CD14-positive monocyte (primary cell): ENCODE measurements around the gene CHIT1. TPM values are rescaled to one million over a fixed set of nuclear protein-coding genes. Genes with fewer than 3 reads are reported as not detected.

ENCODE experiments used
- DNase-seq, 3 donors: peaks; one replicate each; pipeline ENCODE4 v3.0.0-alpha.2; 2011 to 2022
- H2AFZ ChIP-seq: 2 replicates; pipeline ENCODE4 v1.6.0; 2012; ENCODE audit warnings: mild to moderate bottlenecking, low read depth, low read length, inconsistent platforms; ENCODE audit not compliant: insufficient read depth, poor library complexity, severe bottlenecking
- H3K27ac ChIP-seq, 2 donors: 1 replicate in 1 of 2; 2 replicates in 1 of 2; pipeline ENCODE4 v1.5.1; 2012 to 2013; ENCODE audit warnings: low read length in 2 of 2, control low read depth in 1 of 2, inconsistent platforms in 1 of 2, low read depth in 1 of 2, mild to moderate bottlenecking in 1 of 2
- H3K27me3 ChIP-seq, 2 donors: one replicate each; pipeline versions ENCODE4 v1.6.0 to v1.6.1; 2011 to 2013; ENCODE audit warnings: low read length in 2 of 2; ENCODE audit not compliant: control insufficient read depth in 2 of 2, insufficient read depth in 2 of 2
- H3K36me3 ChIP-seq, 2 donors: replicated peaks in 1 of 2; 1 replicate in 1 of 2; 2 replicates in 1 of 2; pipeline versions ENCODE4 v1.5.1 to v1.6.1; 2012 to 2013; ENCODE audit warnings: low read length in 2 of 2, control low read depth in 1 of 2, inconsistent platforms in 1 of 2, mild to moderate bottlenecking in 1 of 2; ENCODE audit not compliant: insufficient read depth in 2 of 2, control insufficient read depth in 1 of 2
- H3K4me1 ChIP-seq, 2 donors: 1 replicate in 1 of 2; 2 replicates in 1 of 2; pipeline versions ENCODE4 v1.5.1 to v1.6.1; 2012 to 2013; ENCODE audit warnings: low read length in 2 of 2, control low read depth in 1 of 2, inconsistent platforms in 1 of 2, mild to moderate bottlenecking in 1 of 2, moderate library complexity in 1 of 2; ENCODE audit not compliant: insufficient read depth in 2 of 2, control insufficient read depth in 1 of 2
- H3K4me2 ChIP-seq: replicated peaks from 2 replicates; pipeline ENCODE3; 2012; ENCODE audit warnings: low read length, moderate library complexity, mild to moderate bottlenecking; ENCODE audit not compliant: poor library complexity, severe bottlenecking; ENCODE audit errors: extremely low read depth
- H3K4me3 ChIP-seq, 3 experiments: fragments of 200-600 bp in 1 of 3; sonication (generic) in 1 of 3; replicated peaks in 1 of 3; 1 replicate in 2 of 3; 2 replicates in 1 of 3; pipeline ENCODE4 v1.5.1; 2011 to 2013; ENCODE audit warnings: low read length in 3 of 3, mild to moderate bottlenecking in 3 of 3, control low read depth in 2 of 3, low read depth in 2 of 3, inconsistent platforms in 1 of 3, moderate library complexity in 1 of 3
- H3K79me2 ChIP-seq: 2 replicates; pipeline ENCODE4 v1.6.0; 2012; ENCODE audit warnings: mild to moderate bottlenecking, control low read depth, inconsistent platforms, low read length, moderate library complexity; ENCODE audit not compliant: insufficient read depth
- H3K9ac ChIP-seq: 2 replicates; pipeline ENCODE4 v1.6.0; 2017; ENCODE audit warnings: low read length, mild to moderate bottlenecking; ENCODE audit not compliant: insufficient read depth, poor library complexity, severe bottlenecking
- H3K9me3 ChIP-seq, 2 donors: replicated peaks in 1 of 2; 1 replicate in 1 of 2; 2 replicates in 1 of 2; pipeline versions ENCODE4 v1.5.1 to v1.6.1; 2012 to 2013; ENCODE audit warnings: low read length in 2 of 2, control low read depth in 1 of 2; ENCODE audit not compliant: control insufficient read depth in 1 of 2, insufficient read depth in 1 of 2
- H4K20me1 ChIP-seq: 2 replicates; pipeline ENCODE4 v1.6.0; 2012; ENCODE audit warnings: mild to moderate bottlenecking, low read length, control low read depth, moderate library complexity; ENCODE audit not compliant: insufficient read depth
- H3K27ac Mint-ChIP-seq, 7 donors: one replicate each; pipeline ENCODE4 v1.8.0; 2020; ENCODE audit warnings: mild to moderate bottlenecking in 7 of 7, mixed read lengths in 7 of 7, moderate library complexity in 6 of 7, inconsistent platforms in 2 of 7
- H3K27me3 Mint-ChIP-seq, 3 donors: one replicate each; pipeline ENCODE4 v1.8.0; 2021 to 2022; ENCODE audit warnings: low read depth in 3 of 3, mild to moderate bottlenecking in 3 of 3, mixed read lengths in 3 of 3, moderate library complexity in 3 of 3, inconsistent platforms in 1 of 3
- H3K36me3 Mint-ChIP-seq, 2 donors: one replicate each; pipeline ENCODE4 v1.8.0; 2020; ENCODE audit warnings: mixed read lengths in 2 of 2, inconsistent platforms in 1 of 2, mild to moderate bottlenecking in 1 of 2
- H3K4me1 Mint-ChIP-seq: one replicate; pipeline ENCODE4 v1.8.0; 2020; ENCODE audit warnings: mild to moderate bottlenecking, mixed read lengths
- H3K4me3 Mint-ChIP-seq, 2 donors: one replicate each; pipeline ENCODE4 v1.8.0; 2020; ENCODE audit warnings: mild to moderate bottlenecking in 2 of 2, mixed read lengths in 2 of 2, moderate library complexity in 1 of 2
- H3K9me3 Mint-ChIP-seq, 7 donors: one replicate each; pipeline ENCODE4 v1.8.0; 2020 to 2022; ENCODE audit warnings: mixed read lengths in 7 of 7, mild to moderate bottlenecking in 6 of 7, moderate library complexity in 6 of 7, inconsistent platforms in 2 of 7
- WGBS: methylation state at CpG from one replicate; pipeline ENCODE4 v1.1.5; 2013; ENCODE audit warnings: missing lambda C conversion rate; ENCODE audit not compliant: insufficient coverage; 5-methylcytosine and 5-hydroxymethylcytosine counted together
- intact Hi-C, 2 donors: fragments of 100-400 bp; cut with micrococcal nuclease; formaldehyde crosslinking; loops; one replicate each; pipeline versions ENCODE4 v1.15.0 to v1.15.1; 2023
- polyA plus RNA-seq, 3 donors: library from polyadenylated mRNA; depleted of rRNA in 1 of 3; unstranded in 2 of 3; stranded (reverse) in 1 of 3; fragments of 300-500 nt in 2 of 3; fragments of >200 nt in 1 of 3; fragmentation: Illumina TruSeq in 2 of 3; gene quantifications; 1 replicate in 2 of 3; 2 replicates in 1 of 3; pipeline ENCODE4 v1.2.3, GENCODE V29; 2012 to 2021
- TF ChIP-seq, protein P1 (sequence below): fragments of 200-600 bp; IDR thresholded peaks from one replicate; pipeline ENCODE4 v1.8.0; 2022; ENCODE audit warnings: antibody characterized with exemption, mild to moderate bottlenecking

Gene CHIT1
- polyA plus RNA-seq, 3 donors: 0.08 to 0.51 TPM; not detected in 1

DNA sequence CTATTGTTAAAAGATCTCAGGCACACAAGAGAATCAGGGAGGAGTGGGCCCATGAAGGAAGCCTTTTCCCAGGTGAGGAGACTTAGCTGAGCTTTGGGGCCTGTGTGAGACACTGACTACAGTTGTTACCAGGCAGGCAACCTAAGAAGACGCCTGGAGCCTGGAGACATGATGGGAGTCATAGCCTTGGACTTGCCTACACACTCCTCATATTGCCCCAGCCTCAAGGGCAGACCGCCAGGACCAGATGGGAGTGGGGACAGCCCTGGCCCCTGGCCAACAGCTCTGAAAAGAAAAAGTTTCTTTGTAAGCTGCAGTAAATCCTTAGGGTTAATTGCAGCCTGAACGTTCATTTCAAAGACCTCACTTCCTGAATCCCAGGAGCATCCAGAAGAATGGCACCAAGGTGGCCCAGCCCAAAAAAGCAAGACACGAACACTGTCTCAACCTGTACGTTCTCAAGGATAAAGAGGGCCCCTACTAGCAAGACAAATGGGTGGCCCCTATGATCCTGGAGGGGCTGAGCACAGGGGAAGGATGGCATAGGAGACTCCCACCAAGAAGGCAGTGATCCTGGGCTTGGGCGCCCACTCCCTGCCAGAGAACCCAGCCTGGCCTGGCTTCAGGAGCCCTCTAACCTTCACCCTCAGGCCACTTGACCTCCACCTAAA lies 42.6 kb upstream of the CHIT1 start:
- TF ChIP-seq, protein P1, sequence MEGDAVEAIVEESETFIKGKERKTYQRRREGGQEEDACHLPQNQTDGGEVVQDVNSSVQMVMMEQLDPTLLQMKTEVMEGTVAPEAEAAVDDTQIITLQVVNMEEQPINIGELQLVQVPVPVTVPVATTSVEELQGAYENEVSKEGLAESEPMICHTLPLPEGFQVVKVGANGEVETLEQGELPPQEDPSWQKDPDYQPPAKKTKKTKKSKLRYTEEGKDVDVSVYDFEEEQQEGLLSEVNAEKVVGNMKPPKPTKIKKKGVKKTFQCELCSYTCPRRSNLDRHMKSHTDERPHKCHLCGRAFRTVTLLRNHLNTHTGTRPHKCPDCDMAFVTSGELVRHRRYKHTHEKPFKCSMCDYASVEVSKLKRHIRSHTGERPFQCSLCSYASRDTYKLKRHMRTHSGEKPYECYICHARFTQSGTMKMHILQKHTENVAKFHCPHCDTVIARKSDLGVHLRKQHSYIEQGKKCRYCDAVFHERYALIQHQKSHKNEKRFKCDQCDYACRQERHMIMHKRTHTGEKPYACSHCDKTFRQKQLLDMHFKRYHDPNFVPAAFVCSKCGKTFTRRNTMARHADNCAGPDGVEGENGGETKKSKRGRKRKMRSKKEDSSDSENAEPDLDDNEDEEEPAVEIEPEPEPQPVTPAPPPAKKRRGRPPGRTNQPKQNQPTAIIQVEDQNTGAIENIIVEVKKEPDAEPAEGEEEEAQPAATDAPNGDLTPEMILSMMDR: no peak
- H2AFZ ChIP-seq: no peak overlapping the region
- peak overlapping the region in 3 of 7 donors; percentile 21 to 80 (median 61) for H3K27ac Mint-ChIP-seq
- H3K36me3 Mint-ChIP-seq: peaks cover 0 to 4% of the 10 kb centered on the region in 2 donors
- H3K4me3 ChIP-seq: no peak overlapping the region
- H3K27me3 Mint-ChIP-seq: peaks cover 0 to 5% (median 2%) of the 10 kb centered on the region in 3 donors
- no peaks in the 10 kb centered on the region for H3K9me3 ChIP-seq
- no peaks in the 10 kb centered on the region for H3K79me2 ChIP-seq
- peaks cover 55% of the 10 kb centered on the region for H3K4me1 Mint-ChIP-seq
- H3K36me3 ChIP-seq: no peaks in the 10 kb centered on the region
- H3K27ac ChIP-seq: no peak overlapping the region
- no peaks in the 10 kb centered on the region for H3K27me3 ChIP-seq
- intact Hi-C loops: loop anchor here (2.0 to 10.0 kb wide), 5 partner anchors 15 to 215 kb away; partner anchors contain the start of gene BTG2 (in 1 of the 2)
- H3K4me2 ChIP-seq: no peak overlapping the region
- H3K9me3 Mint-ChIP-seq: no peaks in the 10 kb centered on the region
- WGBS: 60% methylated on average over 2 of the region's 6 CpGs
- no peak overlapping the region for H3K9ac ChIP-seq
- no peak overlapping the region for H3K4me3 Mint-ChIP-seq
- no peaks in the 10 kb centered on the region for H4K20me1 ChIP-seq
- peaks cover 62 to 63% of the 10 kb centered on the region in 2 donors for H3K4me1 ChIP-seq
- DNase-seq: no peak

DNA sequence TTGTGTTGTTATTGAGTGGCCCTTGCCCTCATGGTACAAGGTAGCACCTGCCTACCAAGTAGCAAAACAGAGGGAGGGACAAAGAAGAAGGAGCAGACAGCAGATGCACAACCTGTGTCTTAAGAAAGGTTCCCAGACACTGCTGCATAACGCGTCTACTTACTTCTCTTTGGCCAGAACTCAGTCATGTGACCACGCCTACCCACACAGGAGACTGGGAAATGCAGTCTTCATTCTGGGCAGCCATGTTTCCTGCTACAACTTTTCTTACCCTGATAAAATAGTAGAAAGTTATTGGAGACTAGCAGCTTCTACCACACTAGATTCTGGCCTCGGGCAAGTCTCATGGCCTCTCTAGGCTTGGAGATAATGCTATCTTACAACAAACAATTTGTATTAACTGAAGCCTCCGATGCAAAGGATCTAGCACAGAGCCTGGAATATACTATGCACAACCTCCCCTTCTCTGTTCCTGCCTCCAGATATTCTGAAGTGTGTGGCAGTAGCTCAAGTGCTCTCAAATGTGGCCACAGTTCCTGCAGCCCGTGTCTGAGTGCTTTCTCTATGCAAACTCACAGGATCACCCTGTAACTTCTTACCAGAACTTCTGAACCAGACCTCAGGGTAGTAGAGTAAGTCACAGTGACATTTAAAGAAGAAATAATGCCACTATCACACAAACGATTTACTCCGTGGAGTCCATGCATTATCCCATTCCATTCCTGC lies 41.7 kb upstream of the CHIT1 start:
- no peaks in the 10 kb centered on the region for H3K79me2 ChIP-seq
- H3K9me3 ChIP-seq: no peaks in the 10 kb centered on the region
- no peak overlapping the region for H3K9ac ChIP-seq
- H3K4me1 ChIP-seq: peaks cover 53 to 54% of the 10 kb centered on the region in 2 donors
- Mint-ChIP-seq H3K4me1 (peaks cover 47% of the 10 kb centered on the region), H3K36me3 (peaks cover 0 to 4% of the 10 kb centered on the region in 2 donors), H3K27me3 (peaks cover 0 to 4% (median 2%) of the 10 kb centered on the region in 3 donors), H3K27ac (peak overlapping the region in 6 of 7 donors; percentile 39 to 88 (median 63)), H3K9me3 (no peaks in the 10 kb centered on the region), H3K4me3 (no peak overlapping the region)
- DNase-seq: peak; percentile 75 to 84 (median 80)
- H3K4me3 ChIP-seq: no peak overlapping the region
- H2AFZ ChIP-seq: no peak overlapping the region
- H3K27ac ChIP-seq: no peak overlapping the region
- H3K27me3 ChIP-seq: no peaks in the 10 kb centered on the region
- H4K20me1 ChIP-seq: no peaks in the 10 kb centered on the region
- WGBS: 31% methylated on average over 4 of the region's 8 CpGs
- TF ChIP-seq, protein P1: no peak
- no peaks in the 10 kb centered on the region for H3K36me3 ChIP-seq
- intact Hi-C loops: loop anchor here (2.0 to 10.0 kb wide), 4 partner anchors 36 to 216 kb away; partner anchors contain the start of gene BTG2 (in 1 of the 2)
- no peak overlapping the region for H3K4me2 ChIP-seq
